Measurements from ENCODE around the gene TCF12.

TCF12 gene

GRCh38 chr15:57215326-57215725, 296.9 kb downstream of the TCF12 start:
- Histone ChIP-seq H3K27ac (ENCODE audit: low read depth, low read length, poor library complexity, severe bottlenecking) (no peak overlapping the region), H3K4me3 (ENCODE audit: low read depth, low read length, poor library complexity, severe bottlenecking) (no peak overlapping the region), H3K9ac (ENCODE audit: low read length) (no peak overlapping the region), H3K9me3 (ENCODE audit: low read length) (no peaks in the 10 kb centered on the region), H3K9me2 (ENCODE audit: low read depth, low read length) (no peaks in the 10 kb centered on the region), H3K36me3 (ENCODE audit: insufficient read depth, low read length) (no peaks in the 10 kb centered on the region; the same call in 1 of the 2 replicates), H3K27me3 (ENCODE audit: insufficient read depth, low read length) (no peaks in the 10 kb centered on the region), H3K4me2 (ENCODE audit: low read length) (no peak overlapping the region), H3K79me2 (ENCODE audit: insufficient read depth, low read length) (peaks cover 37% of the 10 kb centered on the region), H2AFZ (ENCODE audit: low read length) (no peak overlapping the region), H4K20me1 (ENCODE audit: insufficient read depth, low read length) (no peaks in the 10 kb centered on the region), H3K4me1 (ENCODE audit: insufficient read depth, low read length, severe bottlenecking) (peaks cover 68% of the 10 kb centered on the region), H3F3A (ENCODE audit: insufficient read depth, low read length) (no peaks in the 10 kb centered on the region; the same call in 1 of the 2 replicates)
- no peak for TF ChIP-seq CTCF (IDR thresholded peaks at IDR 0.05; ENCODE audit: low read length)
- no peak for TF ChIP-seq EZH2 (IDR thresholded peaks at IDR 0.05; ENCODE audit: borderline replicate concordance, low read length)

GRCh38 chr15:57215881-57216280, 297.4 kb downstream of the TCF12 start:
- peaks cover 68% of the 10 kb centered on the region for H3K4me1 ChIP-seq (ENCODE audit: insufficient read depth, low read length, severe bottlenecking)
- H3K9me3 ChIP-seq (ENCODE audit: low read length): no peaks in the 10 kb centered on the region
- H3K9ac ChIP-seq (ENCODE audit: low read length): no peak overlapping the region
- no peaks in the 10 kb centered on the region for H4K20me1 ChIP-seq (ENCODE audit: insufficient read depth, low read length)
- H3K36me3 ChIP-seq (ENCODE audit: insufficient read depth, low read length): no peaks in the 10 kb centered on the region
- H3K27me3 ChIP-seq (ENCODE audit: insufficient read depth, low read length): no peaks in the 10 kb centered on the region
- TF ChIP-seq EZH2 (IDR thresholded peaks at IDR 0.05; ENCODE audit: borderline replicate concordance, low read length) (no peak), CTCF (IDR thresholded peaks at IDR 0.05; ENCODE audit: low read length) (no peak)
- no peaks in the 10 kb centered on the region; the same call in 1 of the 2 replicates for H3F3A ChIP-seq (ENCODE audit: insufficient read depth, low read length)
- H3K4me3 ChIP-seq (ENCODE audit: low read depth, low read length, poor library complexity, severe bottlenecking): no peak overlapping the region
- H3K4me2 ChIP-seq (ENCODE audit: low read length): no peak overlapping the region
- H3K79me2 ChIP-seq (ENCODE audit: insufficient read depth, low read length): peaks cover 41% of the 10 kb centered on the region
- peak overlapping the region; percentile 50 for H3K27ac ChIP-seq (ENCODE audit: low read depth, low read length, poor library complexity, severe bottlenecking)
- H2AFZ ChIP-seq (ENCODE audit: low read length): no peak overlapping the region
- no peaks in the 10 kb centered on the region for H3K9me2 ChIP-seq (ENCODE audit: low read depth, low read length)

GRCh38 chr15:57216288-57216687, 297.8 kb downstream of the TCF12 start:
- H2AFZ ChIP-seq (ENCODE audit: low read length): no peak overlapping the region
- no peaks in the 10 kb centered on the region for H4K20me1 ChIP-seq (ENCODE audit: insufficient read depth, low read length)
- no peaks in the 10 kb centered on the region for H3K27me3 ChIP-seq (ENCODE audit: insufficient read depth, low read length)
- H3K9me2 ChIP-seq (ENCODE audit: low read depth, low read length): no peaks in the 10 kb centered on the region
- TF ChIP-seq EZH2 (IDR thresholded peaks at IDR 0.05; ENCODE audit: borderline replicate concordance, low read length) (no peak), CTCF (IDR thresholded peaks at IDR 0.05; ENCODE audit: low read length) (no peak)
- no peaks in the 10 kb centered on the region; the same call in 1 of the 2 replicates for H3F3A ChIP-seq (ENCODE audit: insufficient read depth, low read length)
- peaks cover 68% of the 10 kb centered on the region for H3K4me1 ChIP-seq (ENCODE audit: insufficient read depth, low read length, severe bottlenecking)
- H3K79me2 ChIP-seq (ENCODE audit: insufficient read depth, low read length): peaks cover 45% of the 10 kb centered on the region
- H3K4me3 ChIP-seq (ENCODE audit: low read depth, low read length, poor library complexity, severe bottlenecking): no peak overlapping the region
- no peaks in the 10 kb centered on the region for H3K9me3 ChIP-seq (ENCODE audit: low read length)
- no peak overlapping the region for H3K4me2 ChIP-seq (ENCODE audit: low read length)
- H3K36me3 ChIP-seq (ENCODE audit: insufficient read depth, low read length): no peaks in the 10 kb centered on the region
- no peak overlapping the region for H3K9ac ChIP-seq (ENCODE audit: low read length)
- peak overlapping the region; percentile 50 for H3K27ac ChIP-seq (ENCODE audit: low read depth, low read length, poor library complexity, severe bottlenecking)
